Type B pancreatic cell (in vitro differentiated cells): ENCODE measurements around the gene ITPR2. TPM values are rescaled to one million over a fixed set of nuclear protein-coding genes. Genes with fewer than 3 reads are reported as not detected.

Experiments used
- DNase-seq: peaks from one replicate; pipeline ENCODE4 v3.0.0; 2021; ENCODE audit warnings: mixed read lengths; ENCODE audit not compliant: unreplicated experiment; ENCODE audit errors: extremely low spot score
- H3K27ac Mint-ChIP-seq: 2 replicates; pipeline ENCODE4 v1.8.0; 2021; ENCODE audit warnings: mild to moderate bottlenecking, mixed read lengths
- H3K27me3 Mint-ChIP-seq: 2 replicates; pipeline ENCODE4 v1.8.0; 2021; ENCODE audit warnings: mixed read lengths
- H3K36me3 Mint-ChIP-seq: 2 replicates; pipeline ENCODE4 v1.8.0; 2021; ENCODE audit warnings: mixed read lengths
- H3K4me1 Mint-ChIP-seq: one replicate; pipeline ENCODE4 v1.8.0; 2021; ENCODE audit warnings: mixed read lengths; ENCODE audit not compliant: unreplicated experiment
- H3K4me3 Mint-ChIP-seq: 2 replicates; pipeline ENCODE4 v1.8.0; 2021; ENCODE audit warnings: mild to moderate bottlenecking, mixed read lengths
- H3K9me3 Mint-ChIP-seq: 2 replicates; pipeline ENCODE4 v1.8.0; 2021; ENCODE audit warnings: mixed read lengths
- total RNA-seq: library from RNA; stranded (reverse); gene quantifications from 2 replicates; pipeline ENCODE4 v1.2.1, GENCODE V29; 2021; ENCODE audit warnings: low replicate concordance
- TF ChIP-seq, protein P1 (sequence below): fragments of 200-600 bp; sonication (generic); conservative IDR thresholded peaks from 2 replicates; pipeline ENCODE4 v1.5.0; 2021; ENCODE audit warnings: antibody characterized with exemption, mild to moderate bottlenecking

Gene ITPR2
- total RNA-seq, 1 donor from 2014 or later = 33.7 TPM

DNA sequence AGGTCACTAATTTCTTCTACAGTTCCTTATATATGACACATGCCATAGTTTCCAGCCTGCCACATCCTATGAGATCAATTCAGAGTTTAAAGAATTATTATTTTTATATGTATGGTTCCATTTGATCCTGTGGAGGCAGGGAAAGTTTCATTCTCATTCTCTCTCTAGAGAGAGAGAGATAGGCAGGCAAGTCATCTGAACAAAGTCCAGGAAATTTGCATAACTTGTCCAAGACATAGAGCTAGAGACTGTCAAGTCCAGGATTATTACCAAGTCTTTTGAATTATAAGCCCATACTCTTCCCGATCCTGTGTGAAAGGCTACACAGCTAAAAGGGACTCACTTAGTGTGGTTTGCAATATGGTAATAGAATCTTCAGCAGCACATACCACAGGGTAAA lies 422.3 kb downstream of the ITPR2 start:
- Mint-ChIP-seq H3K4me1 (no peaks in the 10 kb centered on the region), H3K4me3 (no peak overlapping the region), H3K27me3 (no peaks in the 10 kb centered on the region), H3K36me3 (peaks cover 25% of the 10 kb centered on the region), H3K9me3 (no peaks in the 10 kb centered on the region), H3K27ac (no peak overlapping the region)
- no peak for DNase-seq
- TF ChIP-seq, protein P1, sequence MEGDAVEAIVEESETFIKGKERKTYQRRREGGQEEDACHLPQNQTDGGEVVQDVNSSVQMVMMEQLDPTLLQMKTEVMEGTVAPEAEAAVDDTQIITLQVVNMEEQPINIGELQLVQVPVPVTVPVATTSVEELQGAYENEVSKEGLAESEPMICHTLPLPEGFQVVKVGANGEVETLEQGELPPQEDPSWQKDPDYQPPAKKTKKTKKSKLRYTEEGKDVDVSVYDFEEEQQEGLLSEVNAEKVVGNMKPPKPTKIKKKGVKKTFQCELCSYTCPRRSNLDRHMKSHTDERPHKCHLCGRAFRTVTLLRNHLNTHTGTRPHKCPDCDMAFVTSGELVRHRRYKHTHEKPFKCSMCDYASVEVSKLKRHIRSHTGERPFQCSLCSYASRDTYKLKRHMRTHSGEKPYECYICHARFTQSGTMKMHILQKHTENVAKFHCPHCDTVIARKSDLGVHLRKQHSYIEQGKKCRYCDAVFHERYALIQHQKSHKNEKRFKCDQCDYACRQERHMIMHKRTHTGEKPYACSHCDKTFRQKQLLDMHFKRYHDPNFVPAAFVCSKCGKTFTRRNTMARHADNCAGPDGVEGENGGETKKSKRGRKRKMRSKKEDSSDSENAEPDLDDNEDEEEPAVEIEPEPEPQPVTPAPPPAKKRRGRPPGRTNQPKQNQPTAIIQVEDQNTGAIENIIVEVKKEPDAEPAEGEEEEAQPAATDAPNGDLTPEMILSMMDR = no peak

DNA sequence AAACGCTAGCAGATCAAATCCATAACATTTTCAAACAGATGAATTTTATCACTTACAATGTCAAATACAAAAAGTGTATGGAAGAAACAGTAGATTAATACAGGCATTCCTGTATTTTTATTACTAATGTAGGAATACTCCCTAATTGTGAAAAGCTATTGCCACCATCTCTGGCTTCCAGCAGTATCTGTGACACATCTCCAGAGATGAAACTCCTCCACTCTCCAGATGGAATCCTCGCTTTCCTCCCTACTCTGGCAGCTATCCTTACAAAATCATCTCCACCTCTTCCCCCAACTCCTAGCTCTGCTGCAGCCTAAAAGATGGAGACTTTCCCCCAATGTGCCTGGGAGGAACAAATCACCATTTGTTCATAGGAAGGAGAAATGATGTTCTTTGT lies 426.2 kb downstream of the ITPR2 start:
- Mint-ChIP-seq H3K4me1 (no peaks in the 10 kb centered on the region), H3K36me3 (peaks cover 16% of the 10 kb centered on the region), H3K9me3 (no peaks in the 10 kb centered on the region), H3K27me3 (no peaks in the 10 kb centered on the region), H3K27ac (no peak overlapping the region), H3K4me3 (no peak overlapping the region)
- DNase-seq = no peak
- TF ChIP-seq, protein P1 = no peak

DNA sequence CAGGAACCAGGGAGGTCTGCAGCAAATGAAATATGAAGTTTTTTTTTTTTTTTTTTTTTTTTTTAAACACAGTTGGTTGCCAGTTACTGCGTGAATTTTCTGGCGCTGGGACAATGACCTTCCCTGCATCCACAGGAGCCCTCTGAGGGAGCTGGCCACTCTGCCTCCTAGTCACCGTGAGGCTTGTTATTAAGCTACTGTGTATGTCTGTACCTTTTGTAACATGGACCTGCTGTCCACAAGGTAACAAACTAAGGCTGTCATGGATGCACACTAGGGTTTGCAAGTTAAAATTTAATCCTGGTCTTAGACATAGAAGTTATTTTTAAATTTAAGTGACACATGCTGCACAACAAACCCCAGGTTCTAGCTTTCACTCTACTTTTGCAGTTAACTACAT lies 426.6 kb downstream of the ITPR2 start:
- H3K27me3 Mint-ChIP-seq = no peaks in the 10 kb centered on the region
- H3K4me3 Mint-ChIP-seq = no peak overlapping the region
- peaks cover 16% of the 10 kb centered on the region for H3K36me3 Mint-ChIP-seq
- H3K27ac Mint-ChIP-seq = no peak overlapping the region
- no peak for DNase-seq
- TF ChIP-seq, protein P1 = no peak
- no peaks in the 10 kb centered on the region for H3K4me1 Mint-ChIP-seq
- no peaks in the 10 kb centered on the region for H3K9me3 Mint-ChIP-seq

DNA sequence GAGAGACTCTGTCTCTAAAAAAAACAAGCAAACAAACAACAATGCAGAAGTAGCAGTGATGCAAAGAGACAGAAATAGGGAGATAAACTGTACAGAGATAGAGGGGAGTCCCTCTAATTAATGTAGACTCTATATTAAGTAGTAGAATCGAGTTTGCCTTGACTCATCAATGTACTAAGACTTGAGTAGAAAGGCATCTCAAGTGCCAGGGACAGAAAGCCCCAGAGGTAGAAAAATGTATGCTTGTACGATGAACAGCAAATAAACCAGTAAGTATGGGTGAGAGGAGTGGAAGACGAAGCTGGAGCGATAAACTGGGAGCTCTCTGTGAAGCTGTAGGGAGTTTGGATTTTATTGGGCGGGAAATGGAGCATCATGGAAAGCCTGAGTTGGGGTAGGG lies 429.4 kb downstream of the ITPR2 start:
- no peaks in the 10 kb centered on the region for H3K27me3 Mint-ChIP-seq

DNA sequence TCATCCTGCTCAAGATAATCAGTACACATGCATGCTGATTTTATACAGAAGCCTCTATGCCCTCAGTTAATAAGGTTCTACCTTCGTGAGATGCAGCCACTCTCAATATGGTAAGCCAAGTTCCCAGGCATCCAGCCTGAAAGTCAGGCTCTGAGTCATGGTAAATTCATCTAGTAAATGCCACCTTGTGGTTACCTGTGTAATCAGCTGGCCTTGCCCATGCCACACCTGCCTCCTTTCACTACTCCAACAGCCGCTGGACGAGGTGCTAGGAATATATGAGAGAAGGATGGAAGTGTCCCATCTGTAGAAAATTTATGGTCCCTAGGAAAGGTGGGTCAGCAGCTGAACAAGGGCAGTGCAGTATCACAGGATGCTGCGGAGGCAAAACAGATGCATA lies 430.3 kb downstream of the ITPR2 start:
- TF ChIP-seq, protein P1 = no peak
- H3K4me3 Mint-ChIP-seq = no peak overlapping the region
- no peak overlapping the region for H3K27ac Mint-ChIP-seq
- H3K27me3 Mint-ChIP-seq = no peaks in the 10 kb centered on the region
- peaks cover 5% of the 10 kb centered on the region for H3K36me3 Mint-ChIP-seq
- no peak for DNase-seq
- H3K4me1 Mint-ChIP-seq = no peaks in the 10 kb centered on the region
- H3K9me3 Mint-ChIP-seq = no peaks in the 10 kb centered on the region

More for the DNA sequence above, 429.4 kb downstream of the ITPR2 start:
- no peaks in the 10 kb centered on the region for H3K9me3 Mint-ChIP-seq
- no peaks in the 10 kb centered on the region for H3K4me1 Mint-ChIP-seq
- H3K27ac Mint-ChIP-seq = no peak overlapping the region
- no peak overlapping the region for H3K4me3 Mint-ChIP-seq
- no peak for DNase-seq
- peaks cover 9% of the 10 kb centered on the region for H3K36me3 Mint-ChIP-seq
- TF ChIP-seq, protein P1 = no peak

DNA sequence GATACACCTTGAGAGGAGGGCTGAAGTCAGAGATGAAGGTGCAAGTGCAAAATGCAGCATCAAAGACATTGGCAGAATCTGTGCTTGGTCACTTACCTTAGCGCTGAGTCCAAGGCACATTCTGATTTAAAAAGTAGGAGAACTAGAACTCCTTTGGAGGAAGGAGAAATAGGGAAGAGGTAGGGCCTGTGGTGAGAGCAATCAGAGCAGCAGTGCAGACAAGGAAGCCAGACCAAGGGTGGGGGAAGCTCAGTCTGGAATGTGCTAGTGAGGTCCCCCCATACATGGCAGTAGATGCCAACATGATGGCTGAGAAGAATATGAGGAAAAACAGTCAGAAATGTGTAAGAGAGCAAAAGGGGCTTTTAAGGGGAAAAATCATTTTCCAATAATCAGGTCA lies 431.1 kb downstream of the ITPR2 start:
- Mint-ChIP-seq H3K9me3 (no peaks in the 10 kb centered on the region), H3K27ac (no peak overlapping the region), H3K36me3 (peaks cover 1% of the 10 kb centered on the region), H3K4me1 (no peaks in the 10 kb centered on the region), H3K27me3 (no peaks in the 10 kb centered on the region), H3K4me3 (no peak overlapping the region)
- TF ChIP-seq, protein P1 = no peak
- no peak for DNase-seq
